Stimulated activated CD4-positive, alpha-beta T cell treated with anti-CD3 and anti-CD28 coated beads, TNF-alpha, amount 100 ng/mL, for 1 hour (primary cell): Measurements from ENCODE around the gene NOPCHAP1.

ENCODE experiments used
- DNase-seq, 3 donors: peaks; one replicate each; pipeline ENCODE4 v3.0.0-alpha.2; 2020; ENCODE audit warnings: low read depth in 3 of 3, low spot score in 1 of 3

NOPCHAP1 gene

GRCh38 chr12:105018012-105018411, 31.9 kb downstream of the NOPCHAP1 start:
- no peak for DNase-seq

GRCh38 chr12:105018776-105019175, 32.7 kb downstream of the NOPCHAP1 start:
- no peak for DNase-seq

- no peak for DNase-seq
Measured at GRCh38 chr12:105020241-105020962, 34.3 kb downstream of the NOPCHAP1 start.

GRCh38 chr12:105024928-105025327, 38.8 kb downstream of the NOPCHAP1 start:
- DNase-seq = no peak

DNA sequence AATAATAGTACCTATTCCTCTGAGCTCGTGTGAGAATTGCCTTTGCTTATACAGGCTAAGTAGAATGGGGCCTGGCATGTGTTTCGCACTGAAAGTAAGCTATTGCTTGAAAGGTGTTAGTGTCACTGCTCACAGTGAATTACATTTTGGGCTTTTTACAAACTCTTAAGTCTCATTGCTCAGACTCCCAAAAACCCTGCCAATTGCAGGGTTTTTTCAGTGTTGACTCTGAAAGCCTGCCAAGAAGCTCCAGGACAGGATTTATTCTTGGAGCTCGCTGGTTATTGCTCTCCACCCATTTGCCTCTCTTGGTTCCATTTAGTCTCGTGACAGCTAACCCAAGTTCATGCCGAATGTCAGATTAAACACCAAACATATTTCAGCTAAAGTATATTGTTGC, 39.8 kb downstream of the NOPCHAP1 start:
- DNase-seq = no peak

GRCh38 chr12:105026411-105026810, 40.3 kb downstream of the NOPCHAP1 start:
- DNase-seq = no peak

- DNase-seq = no peak
Measured at GRCh38 chr12:105030820-105031807, 45.0 kb downstream of the NOPCHAP1 start.

- no peak for DNase-seq
Measured at GRCh38 chr12:105032703-105033357, 46.7 kb downstream of the NOPCHAP1 start.

GRCh38 chr12:105033851-105034250, 47.7 kb downstream of the NOPCHAP1 start:
- DNase-seq = no peak
